Activated T-helper 1 cell treated with anti-CD3 and anti-CD28 coated beads, Interleukin-2, amount 50 U/mL, for 16 hours (primary cell): ENCODE measurements around the gene FUT3.

ENCODE experiments used
- DNase-seq, 2 donors: peaks; one replicate each; pipeline ENCODE4 v3.0.0-alpha.2; 2020; ENCODE audit warnings: low read depth in 1 of 2, low spot score in 1 of 2

Gene FUT3

DNA sequence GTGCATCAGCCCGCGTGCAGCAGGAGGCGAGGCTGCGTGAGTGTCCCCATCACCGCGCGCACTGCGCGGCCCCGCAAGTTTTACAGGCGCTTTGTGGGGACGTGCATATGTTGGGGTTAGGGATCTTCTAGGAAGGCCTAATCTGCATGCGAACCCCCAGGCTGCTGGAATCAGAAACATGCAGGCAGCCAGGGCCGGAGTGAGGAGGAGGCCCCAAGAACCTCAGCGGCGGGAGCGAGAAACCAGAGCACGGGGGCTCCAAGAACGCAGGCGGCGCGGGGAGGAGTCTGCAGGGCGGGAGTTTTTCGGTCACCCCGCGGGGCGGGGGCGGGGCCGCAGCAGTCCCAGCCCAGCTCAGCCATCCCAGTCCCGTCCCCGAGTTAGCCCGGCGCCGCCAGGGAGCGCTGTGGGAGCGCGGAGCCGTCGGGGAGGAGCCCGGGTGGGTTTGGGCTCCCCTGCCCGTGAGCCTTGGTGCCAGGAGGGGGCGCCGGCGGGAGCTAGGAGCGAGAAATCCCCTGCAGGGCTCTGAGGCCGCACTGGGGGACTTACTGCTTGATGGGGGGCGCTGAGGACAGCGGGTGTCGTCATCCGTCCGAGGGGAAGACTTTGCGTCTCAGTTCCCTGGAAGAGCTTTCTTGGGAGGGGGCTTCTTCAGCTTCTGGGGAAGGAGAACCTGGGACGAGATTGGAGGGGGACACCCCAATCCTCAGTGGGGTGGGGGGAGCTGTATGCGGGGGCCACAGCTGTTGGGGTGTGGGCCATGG lies 47.3 kb downstream of the FUT3 start:
- DNase-seq = peak; percentile 77 to 93

- DNase-seq = no peak
Observed at GRCh38 chr19:5803441-5803751, 47.9 kb downstream of the FUT3 start.

DNA sequence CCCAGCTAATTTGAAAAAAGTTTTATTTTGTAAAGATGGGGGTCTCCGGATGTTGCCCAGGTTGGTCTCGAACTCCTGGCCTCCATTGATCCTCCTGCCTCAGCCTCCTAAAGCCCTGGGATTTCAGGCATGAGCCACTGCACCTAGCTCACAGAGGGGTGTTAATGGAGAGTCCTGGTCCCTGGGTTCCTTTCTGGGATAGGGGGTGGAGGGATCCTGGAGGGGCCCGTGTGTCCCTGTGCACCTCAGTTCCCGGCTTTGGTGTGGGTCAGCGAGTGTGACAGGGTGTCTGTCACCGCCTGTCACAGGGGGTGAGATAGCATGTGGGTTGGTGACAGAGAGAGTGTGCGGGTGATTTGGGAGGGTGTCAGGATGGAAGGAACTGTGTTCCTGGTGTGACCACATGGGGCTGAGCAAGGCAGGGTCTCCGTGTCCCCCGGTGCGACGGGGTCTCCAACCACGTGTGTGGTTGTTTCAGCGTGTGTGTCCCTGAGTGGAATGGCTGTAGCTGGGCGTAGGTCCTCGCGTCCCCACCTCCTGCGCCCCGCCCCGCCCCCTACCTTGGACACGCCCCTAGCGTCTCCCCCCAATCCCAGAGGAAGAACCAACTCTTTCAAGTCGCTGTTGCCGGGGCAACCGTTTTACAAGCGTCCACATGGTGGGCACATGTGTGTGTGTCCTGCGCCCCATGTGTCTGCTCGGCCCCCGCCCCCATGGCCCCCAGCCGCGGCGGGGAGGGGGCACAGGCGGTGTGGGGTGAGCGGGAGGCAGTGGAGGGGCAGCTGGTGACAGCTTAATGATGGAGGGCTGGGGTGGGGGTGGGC lies 49.2 kb downstream of the FUT3 start:
- no peak for DNase-seq

GRCh38 chr19:5800361-5801270 lies 50.6 kb downstream of the FUT3 start:
- DNase-seq = no peak

GRCh38 chr19:5799247-5800241 lies 51.7 kb downstream of the FUT3 start:
- no peak for DNase-seq

DNA sequence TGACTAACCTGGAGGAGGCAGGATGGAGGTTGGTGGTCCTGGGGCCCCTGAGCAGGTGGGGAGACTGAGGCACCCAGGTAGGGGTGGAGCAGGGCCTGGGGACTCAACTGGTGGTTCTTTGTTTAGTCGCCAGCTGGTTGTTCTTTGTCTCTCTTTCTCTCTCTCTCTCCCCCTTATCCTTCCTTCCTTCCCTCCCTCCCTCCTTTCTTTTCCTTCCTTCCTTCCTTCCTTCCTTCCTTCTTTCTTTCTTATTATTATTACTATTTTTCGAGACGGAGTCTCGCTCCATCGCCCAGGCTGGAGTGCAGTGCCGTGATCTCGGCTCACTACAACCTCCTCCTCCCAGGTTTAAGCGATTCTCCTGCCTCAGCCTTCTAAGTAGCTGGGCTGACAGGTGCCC lies 53.0 kb downstream of the FUT3 start:
- DNase-seq = no peak

DNA sequence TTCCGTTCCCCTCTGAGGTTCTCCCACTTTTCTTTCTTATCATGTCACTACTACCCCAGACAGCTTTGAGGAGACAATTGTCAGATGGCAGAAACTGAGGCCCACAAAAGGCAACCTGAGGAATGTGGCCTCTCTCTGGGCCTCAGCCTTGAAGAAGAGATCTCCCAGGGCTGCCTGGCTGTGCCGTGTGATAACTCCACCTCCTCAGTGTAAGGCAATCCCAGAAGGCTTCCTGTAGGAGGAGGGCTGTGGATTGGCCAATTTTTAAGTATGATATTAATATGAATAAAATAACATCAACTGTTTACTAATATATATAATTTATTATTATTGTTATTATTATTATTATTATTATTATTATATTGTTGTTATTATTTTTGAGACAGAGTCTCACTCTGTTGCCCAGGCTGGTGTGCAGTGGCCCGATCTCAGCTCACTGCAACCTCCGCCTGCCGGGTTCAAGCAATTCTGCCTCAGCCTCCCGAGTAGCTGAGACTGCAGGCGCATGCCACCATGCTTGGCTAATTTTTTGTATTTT lies 55.8 kb downstream of the FUT3 start:
- no peak for DNase-seq

DNA sequence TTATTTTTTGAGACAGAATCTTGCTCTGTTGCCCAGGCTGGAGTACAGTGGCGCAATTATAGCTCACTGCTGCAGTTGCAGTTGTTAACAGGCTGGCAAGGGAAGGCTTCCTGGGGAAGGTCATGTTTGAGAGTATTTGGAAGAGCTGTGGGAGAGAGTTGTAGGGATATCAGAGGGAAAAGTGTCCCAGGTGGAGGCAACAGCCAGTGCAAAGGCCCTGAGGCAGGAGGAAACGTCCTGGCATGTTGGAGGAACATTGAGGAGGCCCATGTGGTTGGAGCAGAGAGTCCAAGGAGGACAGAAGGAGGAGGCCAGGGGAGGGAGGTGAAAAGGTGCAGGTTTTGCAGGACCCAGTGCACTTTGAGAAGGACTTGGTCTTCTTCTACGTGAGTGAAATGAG lies 58.1 kb downstream of the FUT3 start:
- no peak for DNase-seq
